Trophoblast cell (in vitro differentiated cells and primary cell): ENCODE data around the gene RNF34.

Experiments
- DNase-seq, 2 donors: peaks; one replicate each; pipeline ENCODE4 v3.0.0-alpha.2; 2016
- H2AFZ ChIP-seq: 2 replicates; pipeline ENCODE4 v1.6.1; 2013; ENCODE audit warnings: low read length, moderate library complexity, mild to moderate bottlenecking; ENCODE audit not compliant: insufficient read depth, poor library complexity
- H2AK5ac ChIP-seq: 2 replicates; pipeline ENCODE4 v1.6.1; 2013; ENCODE audit warnings: mild to moderate bottlenecking, low read length
- H2BK120ac ChIP-seq: 2 replicates; pipeline ENCODE4 v1.6.1; 2013; ENCODE audit warnings: low read length, mild to moderate bottlenecking, moderate library complexity; ENCODE audit not compliant: insufficient read depth, poor library complexity
- H2BK12ac ChIP-seq: 2 replicates; pipeline ENCODE4 v1.6.1; 2013; ENCODE audit warnings: mild to moderate bottlenecking, low read length, moderate library complexity
- H2BK5ac ChIP-seq: 2 replicates; pipeline ENCODE4 v1.6.1; 2013; ENCODE audit warnings: low read length, low read depth, moderate library complexity, mild to moderate bottlenecking; ENCODE audit not compliant: poor library complexity
- H3K14ac ChIP-seq: 2 replicates; pipeline ENCODE4 v1.6.1; 2013; ENCODE audit warnings: mild to moderate bottlenecking, low read length
- H3K18ac ChIP-seq: 2 replicates; pipeline ENCODE4 v1.6.1; 2013; ENCODE audit warnings: mild to moderate bottlenecking, low read length
- H3K23ac ChIP-seq: 2 replicates; pipeline ENCODE4 v1.6.1; 2013; ENCODE audit warnings: low read length
- H3K27ac ChIP-seq: 2 replicates; pipeline ENCODE4 v1.5.1; 2013; ENCODE audit warnings: low read depth, mild to moderate bottlenecking, inconsistent platforms, low read length, moderate library complexity
- H3K27me3 ChIP-seq: 2 replicates; pipeline ENCODE4 v1.6.1; 2013; ENCODE audit warnings: inconsistent platforms, mild to moderate bottlenecking, low read length, moderate library complexity; ENCODE audit not compliant: insufficient read depth
- H3K36me3 ChIP-seq, 2 experiments: 1 replicate in 1 of 2; 2 replicates in 1 of 2; pipeline ENCODE4 v1.6.1; 2013; ENCODE audit warnings: low read length in 2 of 2, mild to moderate bottlenecking in 2 of 2, moderate library complexity in 1 of 2; ENCODE audit not compliant: insufficient read depth in 2 of 2, control insufficient read depth in 1 of 2
- H3K4ac ChIP-seq: 2 replicates; pipeline ENCODE4 v1.6.1; 2013; ENCODE audit warnings: low read depth, mild to moderate bottlenecking, low read length, moderate library complexity
- H3K4me1 ChIP-seq, 2 experiments: 1 replicate in 1 of 2; 2 replicates in 1 of 2; pipeline ENCODE4 v1.6.1; 2013; ENCODE audit warnings: low read length in 2 of 2, mild to moderate bottlenecking in 2 of 2, moderate library complexity in 1 of 2; ENCODE audit not compliant: insufficient read depth in 2 of 2, control insufficient read depth in 1 of 2
- H3K4me2 ChIP-seq: 2 replicates; pipeline ENCODE4 v1.6.1; 2013; ENCODE audit warnings: inconsistent platforms, mild to moderate bottlenecking, low read length, moderate library complexity
- H3K4me3 ChIP-seq: 2 replicates; pipeline ENCODE4 v1.5.1; 2013; ENCODE audit warnings: mild to moderate bottlenecking, low read depth, low read length, inconsistent platforms
- H3K79me1 ChIP-seq: one replicate; pipeline ENCODE4 v1.6.1; 2013; ENCODE audit warnings: low read length
- H3K79me2 ChIP-seq: 2 replicates; pipeline ENCODE4 v1.6.1; 2013; ENCODE audit warnings: low read length, mild to moderate bottlenecking; ENCODE audit not compliant: control insufficient read depth, insufficient read depth, poor library complexity
- H3K9ac ChIP-seq: 2 replicates; pipeline ENCODE4 v1.6.1; 2013; ENCODE audit warnings: mild to moderate bottlenecking, low read length
- H3K9me3 ChIP-seq: 2 replicates; pipeline ENCODE4 v1.6.1; 2013; ENCODE audit warnings: low read depth, mild to moderate bottlenecking, control low read depth, inconsistent platforms, low read length; ENCODE audit not compliant: insufficient read depth
- H4K12ac ChIP-seq: 2 replicates; pipeline ENCODE4 v1.6.1; 2013; ENCODE audit warnings: low read depth, mild to moderate bottlenecking, low read length, moderate library complexity
- H4K8ac ChIP-seq: 2 replicates; pipeline ENCODE4 v1.6.1; 2013; ENCODE audit warnings: low read depth, mild to moderate bottlenecking, low read length, moderate library complexity
- H4K91ac ChIP-seq: one replicate; pipeline ENCODE4 v1.6.1; 2013; ENCODE audit warnings: low read depth, mild to moderate bottlenecking, low read length, moderate library complexity
- WGBS: extraction: QIAGEN DNeasy Blood & Tissue Kit; methylation state at CpG from one replicate; pipeline ENCODE4 v1.1.7; 2013; ENCODE audit warnings: missing lambda C conversion rate; ENCODE audit not compliant: insufficient read length, insufficient coverage; ENCODE audit errors: extremely low coverage; 5-methylcytosine and 5-hydroxymethylcytosine counted together

The RNF34 gene

GRCh38 chr12:121420109-121420508 lies 20.2 kb downstream of the RNF34 start:
- H4K8ac ChIP-seq = no peak overlapping the region
- no peak for DNase-seq
- H3K79me2 ChIP-seq = no peaks in the 10 kb centered on the region

GRCh38 chr12:121423253-121423652 lies 23.3 kb downstream of the RNF34 start:
- Histone ChIP-seq H3K4me1 (no peaks in the 10 kb centered on the region), H3K4ac (no peak overlapping the region), H3K79me1 (no peaks in the 10 kb centered on the region), H4K8ac (no peak overlapping the region), H3K79me2 (no peaks in the 10 kb centered on the region), H3K27me3 (no peaks in the 10 kb centered on the region), H2BK120ac (no peak overlapping the region), H2AK5ac (no peak overlapping the region), H2BK5ac (no peak overlapping the region), H3K9me3 (no peaks in the 10 kb centered on the region), H3K23ac (no peak overlapping the region), H4K12ac (no peak overlapping the region), H3K9ac (peak overlapping the region; percentile 7), H3K4me3 (peak overlapping the region; percentile 25), H2AFZ (no peak overlapping the region), H3K14ac (no peak overlapping the region), H3K36me3 (peaks cover 30 to 64% of the 10 kb centered on the region in 2 experiments), H3K18ac (no peak overlapping the region), H3K4me2 (no peak overlapping the region), H2BK12ac (no peak overlapping the region), H3K27ac (no peak overlapping the region), H4K91ac (no peak overlapping the region)
- no peak for DNase-seq
- no CpG with 5 or more reads among the region's 14 CpGs for WGBS

More at GRCh38 chr12:121420109-121420508, 20.2 kb downstream of the RNF34 start:
- no peak overlapping the region for H2AFZ ChIP-seq
- no peak overlapping the region for H3K23ac ChIP-seq
- H3K4me1 ChIP-seq = no peaks in the 10 kb centered on the region
- WGBS = 100% methylated on average over 2 of the region's 6 CpGs
- no peak overlapping the region for H2BK5ac ChIP-seq
- no peak overlapping the region for H2BK12ac ChIP-seq
- no peak overlapping the region for H2BK120ac ChIP-seq
- H3K36me3 ChIP-seq = peaks cover 27 to 57% of the 10 kb centered on the region in 2 experiments
- no peak overlapping the region for H3K27ac ChIP-seq
- no peak overlapping the region for H3K14ac ChIP-seq
- no peak overlapping the region for H4K91ac ChIP-seq
- H3K4ac ChIP-seq = no peak overlapping the region
- H2AK5ac ChIP-seq = no peak overlapping the region
- no peak overlapping the region for H4K12ac ChIP-seq
- no peak overlapping the region for H3K4me2 ChIP-seq
- H3K79me1 ChIP-seq = no peaks in the 10 kb centered on the region
- no peak overlapping the region for H3K18ac ChIP-seq
- no peak overlapping the region for H3K9ac ChIP-seq
- H3K4me3 ChIP-seq = no peak overlapping the region
- H3K9me3 ChIP-seq = no peaks in the 10 kb centered on the region
- H3K27me3 ChIP-seq = no peaks in the 10 kb centered on the region

DNA sequence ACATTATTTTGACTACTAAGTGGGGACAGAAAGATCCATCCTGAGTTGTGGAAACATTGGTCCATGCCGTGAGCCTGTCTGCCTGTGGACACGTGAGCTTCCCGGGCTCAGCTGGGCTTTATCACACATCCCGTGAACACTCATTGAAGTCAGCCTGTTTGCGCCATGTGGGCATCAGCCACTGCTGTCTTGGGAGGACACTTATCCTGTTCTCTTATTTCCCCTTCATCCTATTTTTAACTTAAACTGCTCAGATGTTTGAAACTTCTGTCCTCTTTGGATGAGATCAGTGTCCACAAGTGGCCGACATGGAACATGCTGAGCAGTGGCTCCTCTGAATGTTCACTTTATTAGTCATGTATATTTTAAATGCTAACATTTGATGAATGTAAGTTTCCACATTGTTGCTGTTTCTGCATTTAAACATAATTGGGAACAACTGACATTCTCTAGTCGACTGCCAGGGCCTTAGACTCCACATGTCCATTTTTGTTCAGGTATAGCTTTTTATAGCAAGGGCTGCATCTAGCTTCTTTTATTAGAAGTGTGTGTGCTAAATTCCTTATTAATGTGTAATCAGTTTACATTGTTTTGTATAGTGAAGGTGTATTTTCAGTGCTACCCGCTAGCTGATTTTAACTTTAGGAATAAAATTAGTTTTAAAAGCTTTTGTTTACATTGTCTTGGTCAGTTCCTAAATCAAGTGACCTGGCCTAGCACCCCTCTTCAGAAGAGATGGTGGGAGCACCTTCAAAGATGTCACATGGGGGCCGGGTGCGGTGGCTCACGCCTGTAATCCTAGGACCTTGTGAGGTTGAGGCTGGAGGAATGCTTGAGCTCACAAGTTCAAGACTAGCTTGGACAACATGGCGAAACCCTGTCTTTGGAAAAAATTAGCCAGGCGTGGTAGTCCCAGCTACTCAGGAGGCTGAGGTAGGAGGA lies 24.0 kb downstream of the RNF34 start:
- Histone ChIP-seq H3K9ac (peak overlapping the region; percentile 48), H3K36me3 (peaks cover 30 to 66% of the 10 kb centered on the region in 2 experiments), H3K79me1 (no peaks in the 10 kb centered on the region), H3K4me3 (no peak overlapping the region), H3K79me2 (no peaks in the 10 kb centered on the region), H3K27me3 (no peaks in the 10 kb centered on the region), H3K4me1 (no peaks in the 10 kb centered on the region), H2BK12ac (no peak overlapping the region), H2BK120ac (no peak overlapping the region), H3K4me2 (no peak overlapping the region), H4K8ac (no peak overlapping the region), H3K14ac (no peak overlapping the region), H2BK5ac (no peak overlapping the region), H4K12ac (no peak overlapping the region), H3K4ac (no peak overlapping the region), H2AFZ (no peak overlapping the region), H4K91ac (no peak overlapping the region), H3K9me3 (no peaks in the 10 kb centered on the region), H3K23ac (no peak overlapping the region), H3K27ac (no peak overlapping the region), H3K18ac (no peak overlapping the region), H2AK5ac (no peak overlapping the region)
- DNase-seq = peak in 1 of 2 donors; percentile 9
- no CpG with 5 or more reads among the region's 13 CpGs for WGBS

- Histone ChIP-seq H3K9ac (no peak overlapping the region), H3K27me3 (no peaks in the 10 kb centered on the region), H2BK120ac (no peak overlapping the region), H3K9me3 (no peaks in the 10 kb centered on the region), H4K8ac (no peak overlapping the region), H4K12ac (no peak overlapping the region), H3K36me3 (peaks cover 29 to 62% of the 10 kb centered on the region in 2 experiments), H3K79me2 (no peaks in the 10 kb centered on the region), H3K4me2 (no peak overlapping the region), H3K14ac (no peak overlapping the region), H2AFZ (no peak overlapping the region), H3K79me1 (no peaks in the 10 kb centered on the region), H3K18ac (no peak overlapping the region), H3K4me3 (no peak overlapping the region), H3K4ac (no peak overlapping the region), H2BK12ac (no peak overlapping the region), H2AK5ac (no peak overlapping the region), H3K23ac (no peak overlapping the region), H3K4me1 (no peaks in the 10 kb centered on the region), H4K91ac (no peak overlapping the region), H2BK5ac (no peak overlapping the region), H3K27ac (no peak overlapping the region)
- WGBS = no CpG with 5 or more reads among the region's 1 CpG
- DNase-seq = no peak
Observed at GRCh38 chr12:121424624-121424975, 24.7 kb downstream of the RNF34 start.
